ENCODE results near the gene ARPC2. TPM values are rescaled to one million over a fixed set of nuclear protein-coding genes. Genes with fewer than 3 reads are reported as not detected.

ARPC2 gene
- total RNA-seq, 1 donor from 2014 or later = 737 TPM

- POLR2A ChIA-PET = interaction anchor here (1.2 to 10.1 kb wide), 2 partner anchors 10 to 17 kb away, joined by 3 to 211 read pairs; partner anchors contain the start of gene ARPC2
- no peak overlapping the region for H3K27ac Mint-ChIP-seq
- no peaks in the 10 kb centered on the region for H3K27me3 Mint-ChIP-seq
- H3K9me3 Mint-ChIP-seq = no peaks in the 10 kb centered on the region
- ATAC-seq (ENCODE audit: low read depth) (no peak), DNase-seq (no peak)
- H3K4me1 Mint-ChIP-seq = peaks cover 17% of the 10 kb centered on the region
- intact Hi-C loops (cut with micrococcal nuclease) = no loop called here
- H3K4me3 Mint-ChIP-seq = no peak overlapping the region
- H3K36me3 Mint-ChIP-seq (ENCODE audit: low read depth) = peaks cover 90% of the 10 kb centered on the region
- CTCF ChIA-PET = no interaction called here
- no peak for TF ChIP-seq CTCF (IDR thresholded peaks at IDR 0.05)
Measured at GRCh38 chr2:218235017-218235416, 18.0 kb downstream of the ARPC2 start.

GRCh38 chr2:218236829-218237228, 19.8 kb downstream of the ARPC2 start:
- no peak for DNase-seq
- POLR2A ChIA-PET = interaction anchor here (0.6 to 0.7 kb wide), 2 partner anchors 11 to 21 kb away, joined by 3 read pairs; no protein-coding TSS in a partner anchor

GRCh38 chr2:218238887-218239286, 21.9 kb downstream of the ARPC2 start:
- no peak overlapping the region for H3K27ac Mint-ChIP-seq
- peaks cover 96% of the 10 kb centered on the region for H3K36me3 Mint-ChIP-seq (ENCODE audit: low read depth)
- H3K4me3 Mint-ChIP-seq = no peak overlapping the region

More at GRCh38 chr2:218236829-218237228, 19.8 kb downstream of the ARPC2 start:
- no peak for TF ChIP-seq CTCF (IDR thresholded peaks at IDR 0.05)
- H3K4me3 Mint-ChIP-seq = no peak overlapping the region
- intact Hi-C loops (cut with micrococcal nuclease) = no loop called here
- H3K9me3 Mint-ChIP-seq = no peaks in the 10 kb centered on the region
- no peaks in the 10 kb centered on the region for H3K4me1 Mint-ChIP-seq
- peaks cover 92% of the 10 kb centered on the region for H3K36me3 Mint-ChIP-seq (ENCODE audit: low read depth)
- no peaks in the 10 kb centered on the region for H3K27me3 Mint-ChIP-seq
- no peak for ATAC-seq (ENCODE audit: low read depth)
- CTCF ChIA-PET = no interaction called here
- no peak overlapping the region for H3K27ac Mint-ChIP-seq

GRCh38 chr2:218244204-218244603, 27.2 kb downstream of the ARPC2 start:
- intact Hi-C loops (cut with micrococcal nuclease) = loop anchor here (2.0 to 5.0 kb wide), 2 partner anchors 15 to 57 kb away; no protein-coding TSS in a partner anchor
- no peak for DNase-seq
- Mint-ChIP-seq H3K36me3 (ENCODE audit: low read depth) (peaks cover 98% of the 10 kb centered on the region), H3K27ac (no peak overlapping the region), H3K9me3 (no peaks in the 10 kb centered on the region), H3K4me1 (no peaks in the 10 kb centered on the region), H3K27me3 (no peaks in the 10 kb centered on the region), H3K4me3 (no peak overlapping the region)
- no peak for ATAC-seq (ENCODE audit: low read depth)
- CTCF ChIA-PET = no interaction called here
- TF ChIP-seq CTCF (IDR thresholded peaks at IDR 0.05) = no peak
- POLR2A ChIA-PET = interaction anchor here (0.9 kb wide), 1 partner anchor 32 kb away, joined by 3 read pairs; no protein-coding TSS in a partner anchor

More at GRCh38 chr2:218238887-218239286, 21.9 kb downstream of the ARPC2 start:
- Mint-ChIP-seq H3K27me3 (no peaks in the 10 kb centered on the region), H3K4me1 (no peaks in the 10 kb centered on the region), H3K9me3 (no peaks in the 10 kb centered on the region)
- ATAC-seq (ENCODE audit: low read depth) (no peak), DNase-seq (no peak)
- no peak for TF ChIP-seq CTCF (IDR thresholded peaks at IDR 0.05)
- intact Hi-C loops (cut with micrococcal nuclease) = no loop called here
- ChIA-PET CTCF (no interaction called here), POLR2A (interaction anchor here (1.4 kb wide), 1 partner anchor 10 kb away, joined by 7 read pairs; no protein-coding TSS in a partner anchor)

GRCh38 chr2:218244665-218245064, 27.7 kb downstream of the ARPC2 start:
- ATAC-seq (ENCODE audit: low read depth) (no peak), DNase-seq (no peak)
- Mint-ChIP-seq H3K4me1 (no peaks in the 10 kb centered on the region), H3K9me3 (no peaks in the 10 kb centered on the region), H3K4me3 (no peak overlapping the region), H3K36me3 (ENCODE audit: low read depth) (peaks cover 98% of the 10 kb centered on the region), H3K27me3 (no peaks in the 10 kb centered on the region), H3K27ac (peak overlapping the region; percentile 18)
- intact Hi-C loops (cut with micrococcal nuclease) = loop anchor here (2.0 to 5.0 kb wide), 2 partner anchors 16 to 57 kb away; no protein-coding TSS in a partner anchor
- ChIA-PET POLR2A (interaction anchor here (0.9 kb wide), 1 partner anchor 10 kb away, joined by 3 read pairs; no protein-coding TSS in a partner anchor), CTCF (no interaction called here)
- TF ChIP-seq CTCF (IDR thresholded peaks at IDR 0.05) = no peak
